GM18907 (cell line): Measurements from ENCODE around the gene P2RY1.
A peak's percentile ranks its signal among the peaks of the same experiment; 100 is the strongest.

Source experiments
- ATAC-seq: cut with Tn5 transposase; IDR thresholded peaks from one replicate; pipeline ENCODE4 v1.9.1; 2021; ENCODE audit warnings: mild to moderate bottlenecking, moderate library complexity; ENCODE audit not compliant: unreplicated experiment

The P2RY1 gene, protein sequence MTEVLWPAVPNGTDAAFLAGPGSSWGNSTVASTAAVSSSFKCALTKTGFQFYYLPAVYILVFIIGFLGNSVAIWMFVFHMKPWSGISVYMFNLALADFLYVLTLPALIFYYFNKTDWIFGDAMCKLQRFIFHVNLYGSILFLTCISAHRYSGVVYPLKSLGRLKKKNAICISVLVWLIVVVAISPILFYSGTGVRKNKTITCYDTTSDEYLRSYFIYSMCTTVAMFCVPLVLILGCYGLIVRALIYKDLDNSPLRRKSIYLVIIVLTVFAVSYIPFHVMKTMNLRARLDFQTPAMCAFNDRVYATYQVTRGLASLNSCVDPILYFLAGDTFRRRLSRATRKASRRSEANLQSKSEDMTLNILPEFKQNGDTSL

DNA sequence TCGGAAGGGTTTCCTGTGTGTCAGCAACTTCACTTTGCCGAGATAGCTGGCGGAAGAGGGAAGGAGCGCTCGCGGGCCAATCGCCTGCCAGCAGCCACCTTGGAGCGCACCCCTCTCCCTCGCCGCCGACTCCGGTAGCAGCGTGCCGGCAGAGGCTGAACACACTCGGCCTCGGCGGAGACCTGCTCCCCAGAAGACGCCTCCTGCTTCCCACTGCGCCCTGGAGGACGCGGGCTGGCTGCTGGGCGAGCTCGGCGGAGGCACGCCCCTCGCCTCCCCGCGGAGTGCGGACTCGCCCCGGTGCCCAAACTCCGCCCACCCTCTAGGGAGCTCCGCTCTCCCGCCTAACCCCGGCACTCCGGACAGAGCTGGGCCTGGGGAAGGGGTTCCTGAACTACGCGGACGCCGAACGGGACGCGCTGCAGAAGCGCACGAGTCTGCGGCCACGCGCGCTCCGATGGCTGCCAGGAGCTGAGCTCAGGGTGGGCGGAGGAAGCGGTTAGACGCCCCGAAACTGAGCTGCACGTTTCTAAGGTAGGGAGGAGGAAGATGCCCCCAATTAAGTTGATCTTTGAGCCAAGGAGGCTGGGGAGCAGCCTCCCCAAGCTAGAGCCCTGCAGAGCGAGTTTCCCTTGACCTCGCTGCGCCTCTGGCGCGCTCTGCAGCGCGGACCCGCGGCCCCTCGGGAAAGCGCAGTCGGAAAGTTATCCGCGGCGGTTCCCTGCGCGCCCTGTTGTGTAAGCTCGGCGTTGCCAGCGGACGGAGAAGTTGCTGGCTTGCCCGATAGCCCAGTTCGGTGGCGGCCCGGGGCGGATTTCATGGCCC is at the start of gene P2RY1:
TSS of gene P2RY1 (plus strand) at position 356 of the 825 bp plus-strand sequence. CDS start 652 bp downstream, outside the sequence.
- peak; percentile 88 for ATAC-seq

DNA sequence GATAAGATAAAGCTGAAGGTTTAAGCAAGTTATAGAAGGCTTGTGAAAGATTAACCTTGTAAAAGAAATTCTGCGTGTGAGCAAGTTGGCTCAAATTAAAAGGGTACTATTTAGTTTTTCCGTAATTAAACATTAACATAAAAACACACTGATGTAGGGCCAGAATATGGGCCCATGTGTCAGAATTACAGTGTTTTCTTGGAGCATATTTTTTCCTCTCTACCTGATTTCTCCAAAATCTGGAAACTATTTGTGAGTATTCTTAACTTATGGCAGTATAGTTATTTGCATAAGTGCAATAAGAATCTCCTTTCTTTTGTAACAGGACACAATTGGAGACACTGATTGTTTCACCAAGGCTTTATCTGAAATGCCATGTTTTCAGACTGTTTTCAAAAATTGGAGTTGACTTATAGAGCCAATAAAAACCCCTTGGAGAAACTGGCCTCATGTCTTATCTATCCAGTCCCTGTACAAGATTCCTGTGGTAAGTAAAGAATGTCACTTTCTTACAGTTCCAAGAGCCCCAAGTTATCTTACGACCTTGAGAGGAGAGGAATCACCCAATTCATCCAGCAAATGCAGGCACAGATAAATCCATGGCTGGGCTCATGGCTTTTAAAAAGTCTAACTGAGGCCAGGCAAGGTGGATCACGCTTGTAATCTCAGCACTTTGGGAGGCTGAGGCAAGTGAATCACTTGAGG is 47.8 kb upstream of the P2RY1 start:
- no peak for ATAC-seq

DNA sequence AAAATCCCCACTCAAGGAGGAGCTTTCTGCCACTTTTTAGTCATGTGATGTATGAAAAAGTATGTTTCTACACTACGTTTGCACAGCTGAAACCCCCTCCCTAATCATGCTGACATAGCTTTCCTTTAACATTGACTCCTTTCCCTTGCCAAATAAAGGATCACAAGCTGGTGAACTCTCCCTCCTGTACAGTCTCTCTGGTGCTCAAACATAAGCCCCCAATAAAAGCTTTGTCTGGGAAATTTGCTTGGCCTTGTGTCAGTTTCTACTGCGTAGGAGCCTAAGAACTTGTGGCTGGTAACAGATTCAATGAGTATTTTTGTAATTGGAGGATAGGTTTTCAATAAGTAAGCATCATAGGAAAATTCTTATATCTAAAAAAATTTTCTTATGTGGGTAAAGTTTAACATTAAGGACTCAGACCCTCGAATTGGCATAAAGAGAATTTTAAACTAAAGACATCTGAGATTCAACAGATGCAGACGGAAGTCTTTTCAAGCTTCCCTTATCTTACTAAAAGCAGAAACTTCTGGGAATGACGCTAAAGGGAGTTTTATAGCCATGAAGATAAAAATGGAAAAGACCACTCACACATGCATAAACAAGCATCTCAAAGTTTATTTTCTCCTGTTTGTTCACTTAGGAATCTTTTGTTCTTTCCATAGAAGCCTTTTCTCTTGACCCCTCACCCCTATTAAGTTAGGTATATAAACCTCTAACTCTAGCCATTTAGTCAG is 44.1 kb upstream of the P2RY1 start:
- ATAC-seq = no peak

DNA sequence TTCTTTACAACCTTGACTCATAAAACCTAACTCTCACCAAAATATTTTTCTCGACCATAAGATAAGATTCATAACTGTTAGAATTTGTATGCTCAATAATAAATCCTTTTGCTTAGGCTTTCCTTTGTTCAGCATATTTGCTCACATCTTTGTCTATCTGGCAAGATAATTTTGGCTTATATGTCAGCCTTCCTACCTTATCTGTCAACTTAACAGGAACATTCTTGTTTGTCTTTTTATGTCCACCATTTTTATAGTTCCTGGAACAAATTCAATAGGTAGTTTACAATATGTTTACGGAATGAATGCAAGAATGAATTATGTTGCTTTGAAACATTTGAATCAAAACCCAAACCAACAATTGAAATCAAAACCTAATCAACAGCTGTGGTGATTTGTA is 41.0 kb upstream of the P2RY1 start:
- no peak for ATAC-seq

DNA sequence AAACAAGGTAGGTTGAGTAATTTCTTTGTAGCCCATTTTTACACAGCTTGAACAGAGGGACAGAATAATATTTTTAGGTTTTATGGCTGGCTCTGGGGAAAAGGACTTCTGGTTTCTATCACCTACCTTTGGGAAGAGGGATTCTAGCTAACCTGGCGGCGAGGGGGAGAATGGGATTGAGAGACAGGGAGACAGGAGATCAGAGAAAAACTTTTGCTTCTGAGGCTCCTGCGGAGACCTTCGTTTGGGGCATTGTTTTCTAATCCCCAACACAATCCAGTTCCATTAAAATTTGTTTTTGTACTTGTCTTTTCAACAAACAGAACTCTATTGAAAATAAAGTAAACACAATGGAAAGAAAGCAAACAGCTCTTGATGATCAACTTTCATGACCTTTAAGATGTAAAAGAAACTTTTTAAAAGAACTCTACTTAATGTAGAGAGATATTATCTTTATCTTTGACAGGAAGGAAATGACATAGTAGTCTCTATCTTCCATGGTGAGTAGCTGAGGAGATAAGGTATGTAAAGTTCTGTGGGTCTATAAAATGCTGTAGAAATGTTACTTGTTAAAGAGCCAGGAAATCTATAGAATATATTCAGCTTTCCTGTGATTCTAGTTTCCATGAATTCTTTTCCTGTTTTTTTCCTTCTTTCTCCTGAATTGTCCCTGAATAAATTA is 37.0 kb upstream of the P2RY1 start:
- no peak for ATAC-seq

DNA sequence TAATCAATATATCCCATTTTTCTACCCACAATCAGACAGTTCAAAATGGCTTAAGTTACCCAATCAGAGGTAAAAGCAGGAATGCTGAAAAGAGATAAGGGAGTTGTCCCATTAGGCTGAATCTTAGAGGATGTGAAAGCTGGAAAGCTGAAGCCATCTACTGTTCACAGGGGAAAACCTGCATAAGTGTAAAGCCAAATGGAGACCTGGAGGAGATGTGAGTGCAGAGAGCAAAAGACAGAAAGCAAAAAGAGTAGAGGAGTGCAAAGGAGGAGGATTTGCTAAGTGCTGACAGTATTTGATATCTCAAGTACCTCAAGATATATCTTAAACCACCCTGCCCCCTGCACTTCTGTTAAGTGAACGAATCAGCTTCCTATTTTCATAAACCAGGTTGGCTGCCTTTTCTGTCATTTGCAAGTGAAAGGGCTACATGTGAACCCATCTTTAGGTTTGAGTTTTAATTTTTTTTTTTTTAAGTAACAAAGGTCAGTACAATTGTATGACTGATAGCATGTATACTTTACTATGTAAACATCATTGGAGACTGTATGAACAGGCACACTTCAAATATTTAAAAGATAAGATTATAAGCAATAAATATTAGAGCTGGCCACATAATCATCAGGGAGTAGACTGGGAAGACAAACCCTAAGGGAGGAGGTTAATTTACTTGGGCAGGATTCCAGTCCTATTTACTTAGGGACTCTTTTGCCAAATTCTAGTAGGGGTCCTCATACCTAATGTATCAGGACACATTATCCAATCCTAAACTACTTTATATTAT is 22.8 kb upstream of the P2RY1 start:
- no peak for ATAC-seq

DNA sequence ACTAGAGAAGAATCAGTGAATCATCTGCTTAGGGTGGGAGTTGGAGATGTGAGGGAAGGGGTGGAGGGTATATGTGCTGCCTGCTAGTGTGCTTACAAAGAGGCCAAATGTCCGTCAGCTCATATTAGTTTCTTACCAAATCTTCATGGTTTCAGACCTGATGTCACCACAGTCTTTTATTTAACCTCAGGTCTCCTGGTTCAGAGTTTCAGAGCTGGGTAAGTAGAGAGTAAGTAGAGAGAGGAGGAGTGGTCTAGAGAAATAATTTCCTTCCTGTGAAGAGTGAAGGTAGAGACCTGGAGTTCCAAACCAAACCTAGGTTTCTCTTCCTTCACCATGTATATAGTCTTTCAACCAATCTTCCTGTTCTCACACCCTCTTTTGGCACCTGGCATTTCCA is 17.5 kb upstream of the P2RY1 start:
- ATAC-seq = no peak

DNA sequence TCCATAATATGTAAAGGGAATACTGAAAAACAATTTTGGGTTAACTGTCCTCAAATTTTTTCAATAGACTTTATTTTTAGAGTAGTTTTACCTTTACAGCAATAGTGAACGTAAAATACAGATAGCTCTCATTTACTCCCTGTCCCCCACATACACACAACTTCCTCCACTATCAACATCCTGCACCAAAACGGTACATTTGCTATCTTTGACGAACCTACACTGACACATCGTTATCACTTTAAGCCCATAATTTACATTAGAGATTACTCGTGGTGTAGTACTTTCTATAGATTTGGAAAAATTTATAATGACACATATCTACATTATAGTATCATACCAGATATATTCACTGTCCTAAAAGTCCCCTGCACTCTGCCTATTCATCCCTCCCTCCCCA is 16.9 kb upstream of the P2RY1 start:
- ATAC-seq = no peak

DNA sequence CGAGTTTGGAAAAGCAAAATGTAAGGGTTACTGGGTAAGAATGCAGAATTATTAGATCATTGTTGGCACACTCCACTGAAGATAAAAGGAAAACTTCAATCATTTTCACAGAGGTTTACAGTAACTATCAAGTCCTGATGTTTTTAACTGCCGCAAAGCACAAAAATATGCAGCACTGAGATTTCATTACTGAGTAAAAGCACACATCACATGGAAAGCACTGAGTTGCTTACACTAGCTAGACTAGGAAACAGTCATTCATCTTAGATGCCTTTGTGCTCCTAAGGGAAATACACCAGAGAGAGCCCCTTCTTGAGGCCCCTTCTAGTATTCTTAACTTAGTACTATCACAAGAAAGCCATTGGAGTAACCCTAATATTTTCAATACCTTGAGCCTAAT is 11.8 kb upstream of the P2RY1 start:
- no peak for ATAC-seq

DNA sequence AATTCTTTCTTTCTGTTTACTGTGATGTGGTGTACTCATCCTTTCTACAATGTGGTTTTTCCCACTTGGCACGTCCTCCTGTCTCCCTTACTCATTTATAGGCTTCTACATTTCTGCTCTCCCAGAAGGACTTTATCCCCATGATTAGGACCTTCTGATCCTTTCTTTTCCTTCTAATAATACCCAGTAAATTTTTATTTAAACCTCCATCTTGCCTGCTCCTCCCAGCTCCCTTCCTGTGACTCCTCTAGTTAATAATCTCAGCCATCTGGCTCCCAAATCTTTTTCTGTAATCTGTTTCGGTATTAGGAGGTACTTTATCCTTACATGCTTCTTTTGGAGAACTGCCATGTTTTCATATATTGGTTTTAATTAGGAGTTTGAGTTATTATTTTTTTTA is 11.2 kb upstream of the P2RY1 start:
- no peak for ATAC-seq

DNA sequence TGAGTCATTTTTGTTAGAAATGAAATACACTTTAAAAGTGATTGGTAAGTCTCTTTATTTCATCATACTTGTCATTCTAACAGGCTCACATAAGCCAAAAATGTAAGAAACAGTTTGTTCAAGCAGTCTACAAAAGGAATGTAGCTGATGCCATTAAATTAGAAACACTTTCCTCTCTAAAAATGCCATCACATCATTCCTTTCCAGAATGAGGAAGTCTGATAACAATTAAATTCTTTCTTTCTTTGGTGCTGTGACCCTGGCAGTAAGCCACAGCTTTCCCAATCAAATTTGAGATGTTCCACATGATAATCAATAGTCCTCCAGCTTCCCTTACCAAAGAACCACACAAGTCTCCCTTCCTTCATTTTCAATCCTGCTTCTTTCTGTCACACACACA is 9.4 kb upstream of the P2RY1 start:
- ATAC-seq = no peak

DNA sequence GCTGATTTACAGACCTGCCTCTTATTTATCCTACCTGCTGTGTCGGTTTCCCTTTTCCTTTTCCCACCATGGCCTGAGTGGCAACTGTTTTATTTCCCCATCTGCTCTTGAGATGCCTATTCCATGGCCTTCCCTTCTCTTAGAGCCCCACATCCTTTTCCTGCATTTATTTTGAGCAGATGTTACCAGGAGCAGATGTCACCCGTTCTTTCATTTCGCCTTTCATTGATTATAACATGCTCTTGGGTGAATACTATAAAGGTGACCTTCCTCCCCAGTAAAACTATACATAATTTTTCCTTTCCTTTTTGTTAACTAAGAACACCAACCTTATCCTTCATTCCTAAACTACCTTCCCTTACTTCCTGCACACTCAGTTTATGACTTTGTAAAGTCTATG is 8.5 kb upstream of the P2RY1 start:
- ATAC-seq = no peak

DNA sequence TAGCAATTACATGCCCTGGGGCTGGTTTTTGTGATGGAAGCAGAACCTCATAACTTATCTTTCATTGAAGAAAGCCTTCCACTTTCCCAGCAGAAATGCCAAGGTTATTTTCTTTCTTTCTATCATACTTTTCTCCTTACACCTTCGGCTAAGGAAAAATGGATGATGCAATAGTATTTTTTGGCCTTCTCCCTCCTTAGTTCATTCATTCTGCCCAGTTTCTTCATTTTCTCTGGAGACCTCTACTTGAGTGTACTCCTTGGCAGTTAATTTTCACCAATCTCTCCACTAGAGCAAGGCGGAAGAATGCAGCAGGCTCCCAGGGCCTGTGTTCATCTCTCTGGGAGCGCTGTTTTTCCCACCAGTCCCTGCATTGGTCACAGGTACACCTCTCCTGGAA is 7.6 kb upstream of the P2RY1 start:
- no peak for ATAC-seq

DNA sequence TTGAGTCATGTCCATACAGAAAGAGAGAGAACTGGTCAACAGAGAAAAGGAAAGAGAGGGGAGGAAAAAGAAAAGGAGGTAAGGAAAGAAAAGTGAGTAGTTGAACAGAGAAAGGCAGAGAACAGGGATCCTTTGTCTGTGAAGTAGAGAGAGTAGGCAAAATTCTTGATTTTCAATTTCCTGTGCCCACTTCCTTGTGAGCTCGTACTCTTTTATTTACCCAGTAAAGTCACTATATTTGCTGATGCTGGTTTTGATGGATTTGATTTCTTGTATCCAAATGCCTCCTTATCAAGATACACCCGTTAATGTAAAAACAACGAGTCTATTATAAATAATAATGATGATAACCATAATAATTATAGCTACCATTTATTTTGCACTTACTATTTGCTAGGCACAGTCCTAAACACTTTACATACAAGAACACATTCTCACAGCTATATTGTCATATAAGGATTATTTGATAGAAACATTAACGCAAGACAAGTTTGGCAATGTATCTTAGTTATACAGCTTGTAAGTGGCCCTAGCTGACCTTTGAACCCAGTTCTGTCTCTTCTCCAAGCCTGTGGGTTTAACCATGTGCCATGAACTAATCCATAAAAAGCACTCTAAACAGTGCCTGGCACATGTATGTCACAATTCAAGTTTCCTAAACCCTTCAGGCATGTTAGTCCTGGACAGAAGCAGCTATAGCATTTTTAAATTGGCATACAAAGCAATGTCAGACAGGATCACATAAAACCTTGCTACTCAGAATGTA is 6.7 kb upstream of the P2RY1 start:
- ATAC-seq = no peak

DNA sequence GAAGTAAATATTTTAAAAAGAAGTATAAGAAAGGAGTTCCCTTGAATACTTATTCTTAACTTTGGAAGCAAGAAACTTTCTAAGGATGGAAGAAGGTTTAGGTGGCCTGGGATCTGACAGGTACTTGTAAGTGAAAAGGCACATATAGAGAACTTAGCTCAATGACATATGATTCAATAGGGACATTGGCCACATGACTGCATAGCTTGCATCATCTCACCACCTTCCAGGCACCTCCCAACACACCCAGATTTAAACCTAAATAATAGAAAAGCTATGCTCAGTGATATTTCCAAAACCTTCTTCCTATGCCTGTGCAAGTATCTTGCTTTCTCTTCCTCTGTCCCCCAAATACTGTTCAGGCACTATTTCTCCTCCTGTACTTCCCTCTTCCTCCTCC is 4.7 kb upstream of the P2RY1 start:
- no peak for ATAC-seq

DNA sequence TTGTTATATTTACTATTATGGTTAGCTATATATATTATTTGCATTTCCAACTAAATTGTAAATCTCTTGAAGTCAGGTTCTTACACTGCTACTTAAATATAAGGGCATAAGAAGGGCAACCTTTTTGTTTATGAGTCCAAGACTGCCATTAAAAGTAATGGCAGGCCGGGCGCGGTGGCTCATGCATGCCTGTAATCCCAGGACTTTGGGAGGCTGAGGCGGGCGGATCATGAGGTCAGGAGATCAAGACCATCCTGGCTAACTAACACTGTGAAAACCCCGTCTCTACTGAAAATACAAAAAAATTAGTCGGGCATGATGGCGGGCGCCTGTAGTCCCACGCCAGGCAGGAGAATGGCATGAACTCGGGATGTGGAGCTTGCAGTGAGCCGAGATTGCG is 2.9 kb upstream of the P2RY1 start:
- no peak for ATAC-seq

DNA sequence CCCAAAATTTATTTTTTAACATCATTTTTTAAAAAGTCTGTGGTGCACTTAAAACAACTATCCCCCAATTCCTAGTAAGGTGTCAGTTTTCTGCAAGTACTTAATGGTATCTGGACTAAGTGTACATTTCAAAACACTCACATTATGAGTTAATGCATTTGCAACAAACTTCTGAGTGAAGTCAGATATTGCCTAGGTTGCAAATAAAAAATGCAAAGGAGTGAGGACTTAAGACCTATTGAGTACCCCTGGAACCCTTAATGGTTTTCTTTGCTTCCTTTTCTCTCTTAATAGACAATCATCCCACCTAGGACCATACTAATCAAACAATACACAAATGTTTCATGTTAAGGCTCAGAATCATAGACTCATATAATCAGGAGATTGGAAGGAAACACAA is 1.8 kb upstream of the P2RY1 start:
- no peak for ATAC-seq

DNA sequence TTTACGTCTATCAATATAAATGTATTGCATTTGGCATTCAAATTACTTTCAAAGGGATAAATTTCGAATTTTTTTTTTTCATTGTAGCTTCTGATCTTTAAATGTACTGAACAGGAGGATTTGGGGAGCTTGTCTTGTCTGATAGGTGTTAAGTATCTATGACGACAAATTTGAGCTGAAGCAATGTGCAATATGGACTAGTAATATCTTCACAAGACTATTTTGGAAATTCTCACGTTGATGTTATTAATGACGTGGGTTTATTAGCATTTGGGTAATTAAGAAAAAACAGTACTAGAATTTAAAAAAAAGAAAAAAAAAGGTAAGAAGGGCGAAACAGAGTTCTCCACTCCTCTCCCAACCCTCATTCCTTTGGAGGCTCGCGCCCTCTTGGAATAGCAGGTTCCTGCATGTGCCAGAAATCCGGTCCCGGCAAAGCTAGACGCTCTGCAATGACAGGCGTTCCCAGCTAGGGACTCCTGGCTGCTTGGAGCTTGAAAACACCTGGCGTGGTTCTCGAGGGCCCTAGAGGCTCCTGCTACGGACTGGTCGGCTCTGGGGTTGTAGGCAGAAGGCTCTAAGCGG is 648 bp upstream of the P2RY1 start:
- no peak for ATAC-seq
